ENCODE results near the gene FBF1. TPM values are rescaled to one million over a fixed set of nuclear protein-coding genes. Genes with fewer than 3 reads are reported as not detected.

FBF1 gene
- total and polyA plus RNA-seq, 2 of the 8 experiments (the other 6 are each of a cell fraction or from before 2014, with no cell fraction given), result 8.1 to 13.1 TPM

DNA sequence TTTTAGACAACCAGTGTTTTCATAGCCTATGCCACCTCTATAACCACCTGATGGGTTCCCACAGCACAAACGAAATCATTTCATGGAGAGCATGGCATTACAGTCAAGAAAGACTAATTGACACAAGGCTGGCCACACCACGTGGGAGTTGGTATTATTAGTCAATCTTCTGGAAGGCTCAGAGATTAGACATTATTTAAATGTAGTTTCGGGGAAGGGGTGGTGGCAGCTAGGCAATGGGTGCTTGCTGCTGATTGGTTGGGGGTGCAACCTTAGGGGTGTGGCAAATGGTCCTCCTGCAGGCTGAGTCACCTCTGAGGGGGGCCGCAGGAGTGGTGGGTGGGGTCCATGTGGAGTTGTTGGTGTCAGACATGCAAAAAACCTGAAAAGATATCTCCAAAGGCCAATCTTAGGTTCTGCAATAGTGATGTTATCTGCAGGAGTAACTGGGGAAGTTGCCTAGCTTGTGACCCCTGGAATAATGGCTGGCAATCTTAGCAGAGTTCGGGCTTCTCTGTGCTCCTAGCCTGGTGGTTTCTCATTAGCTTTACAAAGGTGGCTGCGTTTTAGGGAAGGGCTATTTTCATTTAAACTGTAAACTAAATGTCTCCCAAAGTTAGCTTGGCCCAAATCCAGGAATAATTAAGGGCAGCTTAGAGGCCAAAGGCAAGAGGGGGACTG lies 42.8 kb upstream of the FBF1 start:
- Histone ChIP-seq H3K79me1 (ENCODE audit: low read depth, low read length) (0 out of 2 replicates have a peak, but pooled peaks cover 3% of the 10 kb centered on the region), H3K4me2 (ENCODE audit: insufficient read depth in 1 of 2, low read depth in 2 of 2, low read length in 2 of 2) (peak overlapping the region; percentile 60 to 62), H3K27ac (ENCODE audit: low read depth, low read length) (peak overlapping the region; percentile 62; the same call in 1 of the 2 replicates), H2AFZ (ENCODE audit: low read length) (no peak overlapping the region), H3K27me3 (replicated peaks in 1 of 4; ENCODE audit: control insufficient read depth in 3 of 4, extremely low read depth in 1 of 4, insufficient read depth in 3 of 4, low read length in 3 of 4) (no peaks in the 10 kb centered on the region), H3K4me3 (ENCODE audit: extremely low read depth in 1 of 4, insufficient read depth in 2 of 4, low read depth in 3 of 4, low read length in 4 of 4) (peak overlapping the region; percentile 2 to 42 (median 35); a peak in 6 of 8 replicates), H3K9ac (replicated peaks in 1 of 4; ENCODE audit: extremely low read depth in 1 of 4, low read depth in 3 of 4, low read length in 3 of 4) (peak overlapping the region in 1 of 4 experiments; percentile 10; a peak in 2 of 7 replicates), H3K79me2 (ENCODE audit: control insufficient read depth in 1 of 2, insufficient read depth in 2 of 2, low read length in 2 of 2) (peaks cover 0 to 22% of the 10 kb centered on the region in 2 experiments; a peak in 1 of 4 replicates), H4K91ac (replicated peaks; ENCODE audit: insufficient read length, low read length) (peak overlapping the region; percentile 63), H2BK15ac (ENCODE audit: low read length) (peak overlapping the region; percentile 97; the same call in 1 of the 2 replicates), H3K9me3 (ENCODE audit: insufficient read depth in 2 of 2, low read depth in 1 of 2, low read length in 1 of 2) (no peaks in the 10 kb centered on the region), H2BK120ac (replicated peaks; ENCODE audit: low read depth, low read length) (peak overlapping the region; percentile 55), H3K18ac (ENCODE audit: extremely low read depth, low read length) (peak overlapping the region; percentile 95; the same call in 1 of the 2 replicates), H2BK12ac (ENCODE audit: low read depth, low read length) (peak overlapping the region; percentile 99), H3K4me1 (replicated peaks in 1 of 4; ENCODE audit: control insufficient read depth in 3 of 4, insufficient read depth in 4 of 4, low read length in 3 of 4) (peaks cover 7 to 18% (median 11%) of the 10 kb centered on the region in 4 experiments), H4K20me1 (replicated peaks in 1 of 2; ENCODE audit: control insufficient read depth in 1 of 2, insufficient read depth in 2 of 2, low read length in 2 of 2) (no peaks in the 10 kb centered on the region), H4K5ac (ENCODE audit: insufficient read length, low read depth, low read length) (peak overlapping the region; percentile 96), H3K23me2 (ENCODE audit: low read depth, low read length) (peaks cover 4% of the 10 kb centered on the region; the same call in 1 of the 2 replicates), H3K23ac (ENCODE audit: insufficient read length) (no peak overlapping the region), H3K14ac (ENCODE audit: insufficient read length) (no peak overlapping the region), H3K4ac (replicated peaks; ENCODE audit: insufficient read length, low read depth, low read length) (peak overlapping the region; percentile 88), H3K36me3 (ENCODE audit: control insufficient read depth in 2 of 4, insufficient read depth in 4 of 4, low read length in 3 of 4) (peaks cover 0 to 3% (median 1%) of the 10 kb centered on the region in 4 experiments; a peak in 4 of 8 replicates), H2AK5ac (ENCODE audit: low read depth, low read length) (no peak overlapping the region), H3K56ac (replicated peaks; ENCODE audit: insufficient read length, low read depth, low read length) (no peak overlapping the region), H4K8ac (ENCODE audit: extremely low read depth, insufficient read depth, low read length) (no peak overlapping the region), H2BK20ac (ENCODE audit: low read length) (peak overlapping the region; percentile 99), H2BK5ac (ENCODE audit: low read depth, low read length) (peak overlapping the region; percentile 26)
- ChIA-PET CTCF (ENCODE audit: partially characterized antibody) (interaction anchor here (0.6 to 2.8 kb wide), 11 partner anchors 11 to 745 kb away, joined by 3 to 19 read pairs (median 4); partner anchors contain the start of gene CDK3), POLR2A (ENCODE audit: partially characterized antibody) (interaction anchor here (0.6 to 2.5 kb wide), 6 partner anchors 9 to 172 kb away, joined by 3 to 7 read pairs (median 4); partner anchors contain the start of genes CDK3 and FBF1)
- TF ChIP-seq, protein P1, sequence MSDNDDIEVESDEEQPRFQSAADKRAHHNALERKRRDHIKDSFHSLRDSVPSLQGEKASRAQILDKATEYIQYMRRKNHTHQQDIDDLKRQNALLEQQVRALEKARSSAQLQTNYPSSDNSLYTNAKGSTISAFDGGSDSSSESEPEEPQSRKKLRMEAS (IDR thresholded peaks at IDR 0.05), result 0 out of 2 replicates have a peak, but pooled peaks have one; percentile 14
- TF ChIP-seq BRCA1 (IDR thresholded peaks at IDR 0.05; ENCODE audit: low read depth, low read length), result no peak
- no peak for TF ChIP-seq CHD1 (IDR thresholded peaks at IDR 0.05; ENCODE audit: low read depth, low read length)
- TF ChIP-seq, protein P2, sequence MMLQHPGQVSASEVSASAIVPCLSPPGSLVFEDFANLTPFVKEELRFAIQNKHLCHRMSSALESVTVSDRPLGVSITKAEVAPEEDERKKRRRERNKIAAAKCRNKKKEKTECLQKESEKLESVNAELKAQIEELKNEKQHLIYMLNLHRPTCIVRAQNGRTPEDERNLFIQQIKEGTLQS (IDR thresholded peaks at IDR 0.05; ENCODE audit: insufficient read depth, low read depth, low read length), result no peak
- no peak for TF ChIP-seq EGR1 (IDR thresholded peaks at IDR 0.05; ENCODE audit: borderline replicate concordance, low read depth, low read length)
- peak; percentile 65; the same call in 1 of the 2 replicates for TF ChIP-seq JUND (IDR thresholded peaks at IDR 0.05; ENCODE audit: low read length)
- TF ChIP-seq BACH1 (IDR thresholded peaks at IDR 0.05; ENCODE audit: low read length), result no peak
- TF ChIP-seq GTF2F1 (IDR thresholded peaks at IDR 0.05; ENCODE audit: borderline replicate concordance, low read depth, low read length), result no peak
- peak; percentile 66 for TF ChIP-seq ASH2L (IDR thresholded peaks at IDR 0.05; ENCODE audit: low read length)
- TF ChIP-seq CHD2 (IDR thresholded peaks at IDR 0.05; ENCODE audit: low read length), result no peak
- no peak for TF ChIP-seq HDAC6 (IDR thresholded peaks at IDR 0.05; ENCODE audit: low read depth, low read length)
- WGBS, 2 experiments (ENCODE audit: extremely low coverage in 1 of 2, insufficient coverage in 1 of 2, insufficient read length in 1 of 2, insufficient replicate concordance in 2 of 2, low coverage in 1 of 2, low lambda C conversion rate in 2 of 2, missing lambda C conversion rate in 1 of 2), result 20% methylated on average over 6 of the region's 6 CpGs; no CpG with 5 or more reads in 1 of the 2 experiments
- peak in 1 of 2 experiments; percentile 70 for DNase-seq (ENCODE audit: low read depth in 1 of 2, low spot score in 2 of 2)
- FAIRE-seq, result no peak
